SHP77 (cell line): Measurements from ENCODE around the gene URB2.
A peak's percentile ranks its signal among the peaks of the same experiment; 100 is the strongest.
"Not testable (repeated sequence)": the region's sequence is repeated elsewhere in the genome, so short reads cannot be mapped to it uniquely, and the experiment has no call there.

Experiments
- DNase-seq, 2 experiments: peaks; one replicate each; lab custom pipeline; 2025; lab: John Stamatoyannopoulos, UW

URB2 gene

DNA sequence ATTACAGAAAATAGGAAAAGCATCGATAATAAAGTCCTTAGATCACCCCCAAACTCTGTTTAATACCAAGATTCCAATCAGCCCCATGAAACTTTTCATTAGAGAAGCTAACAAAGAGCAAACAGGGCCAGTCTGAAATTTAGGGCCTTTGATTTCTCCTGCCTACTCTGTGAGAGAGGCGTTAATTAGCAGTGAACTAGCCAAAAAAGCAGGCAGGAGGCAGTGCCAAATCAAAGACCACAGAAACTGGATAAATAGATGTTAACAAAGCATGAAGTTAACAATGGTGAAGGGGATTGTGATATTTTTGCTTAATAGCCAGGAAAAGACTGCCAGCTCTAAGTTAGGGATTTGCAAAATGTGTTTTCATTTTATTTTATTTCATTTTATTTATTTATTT lies 11.3 kb upstream of the URB2 start:
- no peak for DNase-seq

DNA sequence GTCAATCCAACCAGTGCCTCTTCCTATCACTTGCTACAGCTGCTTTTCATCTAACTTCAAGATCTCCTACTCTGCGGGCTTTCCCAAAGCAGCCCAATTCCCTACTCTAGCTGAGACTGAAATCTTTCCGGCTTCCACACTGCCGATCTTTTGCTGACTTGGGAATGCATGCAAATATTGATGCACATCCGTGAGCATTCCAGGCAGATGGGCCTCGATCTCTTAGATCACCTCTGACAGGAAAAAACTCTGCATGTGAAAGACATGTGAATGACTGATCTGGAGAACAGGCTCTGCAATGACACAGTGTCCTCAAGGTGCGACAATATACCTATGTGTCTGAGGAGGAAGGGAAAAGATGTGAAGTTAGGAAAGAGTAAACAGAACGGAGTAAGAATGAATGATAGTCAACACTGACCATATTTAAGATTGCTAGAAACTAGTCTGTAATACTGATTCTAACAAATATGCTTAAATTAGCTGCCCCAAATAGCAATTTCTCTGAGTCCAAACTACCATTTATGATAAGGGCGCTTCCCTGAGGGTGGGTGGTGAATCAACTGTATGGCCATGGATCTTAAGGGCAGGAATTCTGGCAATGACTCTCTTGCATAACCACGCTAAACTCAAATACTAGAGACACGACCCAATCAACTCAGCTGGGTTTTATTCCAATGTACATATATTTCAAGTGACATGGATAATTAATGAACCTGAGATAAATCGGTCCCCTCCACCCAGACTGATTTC lies 8.5 kb upstream of the URB2 start:
- no peak for DNase-seq

DNA sequence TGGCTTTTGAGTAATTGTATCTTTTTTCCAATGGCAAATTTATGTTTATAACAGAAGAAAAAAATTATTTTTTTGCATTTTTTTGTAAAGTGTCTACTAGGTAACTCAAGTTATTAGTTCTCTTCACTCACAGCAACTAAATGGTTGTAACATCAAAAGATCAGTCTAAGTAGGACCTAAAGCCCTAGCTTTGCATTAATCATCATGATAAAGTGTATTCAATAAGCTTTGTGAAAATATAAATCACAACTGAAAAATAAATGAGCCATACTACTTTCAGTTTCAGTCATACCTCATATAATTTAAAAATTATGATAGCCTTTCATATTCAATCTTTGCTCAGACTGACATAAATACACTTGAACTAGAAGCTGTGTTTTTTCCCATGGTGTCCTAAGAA lies 7.0 kb upstream of the URB2 start:
- no peak for DNase-seq

- no peak for DNase-seq
These were observed 6.4 kb upstream of the URB2 start for GRCh38 chr1:229619614-229620013.

DNA sequence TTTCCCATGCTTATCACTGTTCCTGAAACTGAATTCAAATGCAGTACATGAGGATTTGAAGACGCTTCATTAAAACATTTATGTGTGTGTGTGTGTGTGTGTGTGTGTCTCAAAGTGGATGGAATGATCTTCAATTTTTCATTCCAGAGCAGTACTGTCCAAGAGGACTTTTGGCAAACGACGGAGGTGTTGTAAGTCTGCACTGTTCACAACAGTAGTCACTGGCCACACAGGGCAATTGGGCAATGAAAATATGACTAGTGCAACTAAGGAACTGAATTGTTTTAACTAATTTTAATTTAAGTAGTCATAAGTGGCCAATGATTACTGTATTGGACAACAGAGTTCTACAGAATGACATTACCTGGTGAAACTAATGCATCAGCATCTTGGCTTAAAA lies 5.2 kb upstream of the URB2 start:
- no peak for DNase-seq

GRCh38 chr1:229621663-229622062 lies 4.4 kb upstream of the URB2 start:
- no peak for DNase-seq

DNA sequence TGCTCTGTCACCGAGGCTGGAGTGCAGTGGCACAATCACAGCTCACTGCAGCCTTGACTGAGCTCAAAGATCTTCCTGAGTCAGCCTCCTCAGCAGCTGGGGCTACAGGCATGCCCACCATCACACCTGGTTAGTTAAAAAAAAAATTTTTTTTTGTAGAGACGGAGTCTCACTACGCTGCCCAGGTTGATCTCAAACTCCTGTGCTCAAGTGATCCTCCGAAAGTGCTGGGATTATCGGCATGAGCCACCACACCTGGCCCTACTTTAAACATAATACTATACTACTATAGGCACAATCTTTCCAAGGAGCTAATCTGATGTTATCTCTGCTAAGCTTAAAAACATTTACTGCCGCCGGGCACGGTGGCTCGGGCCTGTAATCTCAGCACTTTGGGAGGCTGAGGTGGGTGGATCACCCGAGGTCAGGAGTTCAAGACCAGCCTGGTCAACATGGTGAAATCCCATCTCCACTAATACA lies 3.4 kb upstream of the URB2 start:
- not testable (repeated sequence) for DNase-seq

- DNase-seq: no peak
These were observed 2.8 kb upstream of the URB2 start for GRCh38 chr1:229623225-229623624.

DNA sequence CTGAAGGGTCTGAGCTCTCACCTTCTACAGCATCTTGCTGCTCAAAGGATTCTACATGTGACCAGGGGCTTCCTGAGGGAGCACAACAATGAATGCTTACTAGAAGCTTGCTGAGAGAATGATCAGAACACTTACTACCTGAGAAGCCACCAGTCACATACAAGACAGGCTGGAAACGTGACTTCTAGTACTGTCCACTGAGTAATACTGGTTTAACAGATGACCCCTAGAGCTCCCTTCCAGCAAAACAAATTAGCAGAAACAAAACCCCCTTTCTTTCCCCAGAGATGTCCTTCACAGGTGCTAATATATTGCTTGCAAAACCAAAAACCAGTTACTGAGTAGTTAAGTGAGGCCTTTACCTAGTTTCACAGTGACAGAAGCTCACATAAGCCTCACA lies 2.2 kb upstream of the URB2 start:
- DNase-seq: no peak

DNA sequence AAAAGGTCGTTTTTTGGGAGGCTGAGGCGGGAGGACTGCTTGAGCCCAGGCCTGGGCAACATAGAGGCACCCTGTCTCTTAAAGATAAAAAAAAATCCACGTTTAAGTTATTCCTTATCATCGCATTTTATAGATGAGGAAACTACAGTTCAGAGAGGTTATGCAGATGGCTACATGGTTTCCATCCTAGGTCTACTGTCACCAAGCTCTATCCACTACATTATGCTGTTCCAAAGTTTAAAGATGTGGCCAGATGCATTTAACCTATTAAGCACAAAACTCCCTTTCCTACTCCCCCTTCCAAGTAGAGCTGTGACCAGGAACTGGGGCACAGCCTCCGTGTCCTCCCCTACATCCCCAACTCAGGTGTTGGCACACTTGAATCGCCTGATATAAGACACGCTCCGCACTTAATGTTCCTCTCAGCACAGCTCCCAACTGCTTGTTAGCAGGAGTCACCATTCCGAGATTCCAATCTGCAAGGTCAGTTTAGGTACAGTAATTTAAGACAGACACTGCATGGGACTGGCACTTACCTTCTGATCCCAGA lies 1.5 kb upstream of the URB2 start:
- no peak for DNase-seq

- DNase-seq: peak; percentile 10 to 69
These were observed 754 bp upstream of the URB2 start for GRCh38 chr1:229625071-229625914.

GRCh38 chr1:229627003-229627402 lies 956 bp downstream of the URB2 start:
- no peak for DNase-seq

DNA sequence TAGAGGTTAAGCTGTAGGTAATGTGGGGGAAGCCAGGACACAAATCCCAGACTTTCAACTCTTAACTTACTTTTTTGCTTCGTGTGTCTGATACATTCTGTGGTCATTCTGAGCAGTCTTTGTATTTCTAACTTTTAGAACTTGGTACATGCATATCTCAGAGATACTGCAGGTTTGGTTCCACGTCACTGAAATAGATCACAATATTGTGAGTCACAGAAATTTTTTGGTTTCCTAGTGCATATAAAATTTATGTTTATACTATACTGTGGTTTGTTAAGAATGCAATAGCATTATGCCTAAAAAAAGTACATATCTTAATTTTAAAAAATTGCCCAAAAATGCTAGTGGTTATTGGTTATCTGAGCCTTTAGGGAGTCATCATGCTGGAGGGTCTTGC lies 3.2 kb downstream of the URB2 start:
- no peak for DNase-seq

DNA sequence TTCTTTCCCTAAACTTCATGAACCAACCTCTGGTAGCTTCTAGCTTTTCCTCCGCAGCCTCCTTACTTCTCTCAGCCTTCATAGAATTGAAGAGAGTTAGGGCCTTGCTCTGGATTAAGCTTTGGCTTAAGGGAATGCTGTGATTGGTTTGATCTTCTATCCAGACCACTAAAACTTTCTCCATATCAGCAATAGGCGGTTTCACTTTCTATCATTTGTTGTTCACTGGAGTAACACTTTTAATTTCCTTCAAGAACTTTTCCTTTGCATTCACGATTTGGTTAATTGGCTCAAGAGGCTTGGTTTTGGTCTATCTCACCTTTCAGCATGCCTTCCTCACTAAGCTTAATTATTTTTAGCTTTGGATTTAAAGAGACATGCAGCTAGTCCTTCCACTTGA lies 5.1 kb downstream of the URB2 start:
- no peak for DNase-seq

DNA sequence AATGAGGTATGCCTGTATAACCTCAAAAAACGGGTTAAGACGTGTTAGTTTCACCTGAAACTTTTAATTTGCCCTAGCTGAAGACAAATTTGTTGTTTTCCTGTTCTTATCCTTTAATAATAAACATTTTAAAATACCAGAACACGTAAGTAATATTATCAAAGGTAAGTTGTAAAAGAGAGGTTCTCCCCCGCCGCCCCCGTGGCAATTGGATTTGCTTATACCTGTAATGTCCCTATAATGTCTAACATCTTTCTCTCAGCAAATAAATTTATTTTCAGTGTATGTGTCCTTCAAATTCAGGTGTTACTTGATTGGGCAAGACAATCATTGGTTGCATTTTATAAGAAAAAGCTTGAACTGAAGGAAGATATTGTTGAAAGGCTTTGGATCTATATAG lies 5.9 kb downstream of the URB2 start:
- DNase-seq: no peak

DNA sequence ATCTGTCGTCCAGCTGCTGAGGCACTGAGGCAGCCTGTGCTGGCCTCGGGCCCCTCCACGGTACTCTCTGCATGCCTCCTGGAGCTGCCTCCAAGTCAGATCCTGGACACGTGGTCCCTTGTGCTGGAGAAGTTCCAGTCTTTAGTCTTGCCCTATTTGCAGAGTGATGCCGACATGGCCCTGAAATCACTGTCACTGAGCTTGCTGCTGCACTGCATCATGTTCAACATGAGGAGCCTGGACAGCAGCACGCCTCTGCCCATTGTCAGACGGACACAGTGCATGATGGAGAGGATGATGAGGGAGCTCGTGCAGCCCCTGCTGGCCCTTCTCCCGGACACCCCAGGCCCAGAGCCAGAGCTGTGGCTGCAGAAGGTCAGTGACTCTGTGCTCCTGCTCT lies 10.0 kb downstream of the URB2 start:
- DNase-seq: no peak

DNA sequence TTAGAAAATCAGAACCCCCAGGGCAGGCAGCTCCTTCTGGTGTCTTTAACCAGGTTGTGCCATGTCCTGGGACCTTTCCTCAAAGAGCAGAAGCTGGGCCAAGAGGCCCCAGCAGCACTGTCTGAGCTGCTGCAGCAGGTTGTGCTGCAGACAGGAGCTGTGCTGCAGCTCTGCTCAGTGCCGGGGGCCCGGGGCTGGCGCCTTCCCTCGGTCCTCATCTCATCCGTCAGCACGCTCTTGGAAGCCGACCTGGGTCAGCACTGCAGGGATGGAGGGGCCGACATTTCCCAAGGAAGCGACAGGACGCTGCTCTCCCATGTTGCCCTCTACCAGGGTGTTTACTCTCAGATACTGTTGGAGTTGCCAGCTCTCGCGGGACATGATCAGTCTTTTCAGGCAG lies 11.7 kb downstream of the URB2 start:
- DNase-seq: no peak

GRCh38 chr1:229640455-229640854 lies 14.4 kb downstream of the URB2 start:
- no peak for DNase-seq

GRCh38 chr1:229641306-229641705 lies 15.3 kb downstream of the URB2 start:
- no peak for DNase-seq

DNA sequence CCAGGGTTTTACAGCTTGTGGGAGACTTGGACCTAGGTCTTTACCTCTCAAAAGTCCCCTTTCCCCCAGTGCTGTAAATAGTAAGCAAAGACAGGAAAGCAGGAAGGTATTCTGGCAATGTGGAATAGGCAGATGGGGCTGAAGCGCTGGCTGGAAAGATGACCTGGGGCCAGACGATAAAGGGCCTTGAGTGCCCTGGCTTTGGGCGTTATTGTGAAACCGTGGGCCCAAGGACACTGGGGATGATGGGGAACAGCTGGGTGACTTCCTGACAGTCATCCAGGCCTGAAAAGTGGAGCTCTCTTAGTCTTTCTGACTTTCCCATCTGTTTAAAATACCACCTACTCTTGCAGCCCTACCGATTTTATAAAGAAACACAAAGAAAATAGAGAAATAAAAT lies 16.3 kb downstream of the URB2 start:
- DNase-seq: no peak

GRCh38 chr1:229642970-229643369 lies 16.9 kb downstream of the URB2 start:
- no peak for DNase-seq

DNA sequence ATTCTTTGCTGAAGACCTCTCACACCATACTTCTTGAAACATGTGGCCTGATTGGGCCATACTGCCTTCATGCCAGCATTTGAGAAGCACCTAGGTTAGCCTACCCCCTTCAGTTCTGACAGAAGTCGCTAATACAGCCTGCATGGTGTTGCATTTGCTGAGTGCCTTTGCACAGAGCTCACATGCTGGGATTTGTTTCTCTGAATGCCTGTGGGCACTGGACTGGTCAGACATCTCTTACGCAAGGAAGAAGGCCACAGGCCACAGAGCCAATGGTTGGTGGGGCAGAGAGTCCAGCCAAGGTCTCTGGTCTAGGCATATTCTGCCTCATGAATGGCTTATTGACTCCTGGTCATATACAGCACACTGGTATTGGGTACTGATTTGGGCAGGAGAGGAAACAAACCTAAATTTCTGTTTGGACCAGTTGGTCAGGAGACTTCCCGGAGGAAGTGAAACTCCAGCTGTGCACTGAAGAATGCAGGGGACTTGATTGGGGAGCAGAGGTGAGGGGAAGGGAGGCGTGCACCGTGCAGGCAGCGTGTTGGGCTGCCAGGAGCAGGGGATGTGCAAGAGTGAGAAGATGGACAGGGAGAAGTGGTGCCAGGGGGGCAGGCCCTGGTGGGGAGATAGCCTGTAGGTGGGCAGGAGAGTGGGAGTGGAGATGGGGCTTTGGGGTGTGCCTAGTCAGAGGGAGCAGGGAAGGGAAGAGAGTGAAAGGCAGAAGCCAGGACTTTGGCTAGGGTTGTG lies 18.1 kb downstream of the URB2 start:
- DNase-seq: no peak
